SK-N-SH (cell line): ENCODE results near the gene UGDH. TPM values are rescaled to one million over a fixed set of nuclear protein-coding genes. Genes with fewer than 3 reads are reported as not detected.
"Not testable (repeated sequence)": the region's sequence is repeated elsewhere in the genome, so short reads cannot be mapped to it uniquely, and the experiment has no call there.

Experiments used
- CTCF ChIA-PET: fragments of 300-600, 350-600 bp; formaldehyde crosslinking; extraction: SDS; loops from one replicate; lab custom pipeline; 2021; lab: Yijun Ruan, JAX
- POLR2A ChIA-PET: fragments of 350-600 bp; sonication (Branson Sonifier 250); formaldehyde crosslinking; extraction: SDS; loops from one replicate; lab custom pipeline; 2020; ENCODE audit warnings: antibody characterized with exemption, inconsistent platforms; lab: Yijun Ruan, JAX
- DNase-seq: peaks from one replicate; pipeline ENCODE4 v3.0.0; 2012
- H2AFZ ChIP-seq: fragments of 200-600 bp; sonication (generic); 2 replicates; pipeline ENCODE4 v1.8.1; 2016; ENCODE audit warnings: antibody characterized with exemption, mild to moderate bottlenecking, low read depth
- H3F3A ChIP-seq: fragments of 200-600 bp; sonication (generic); replicated peaks from 2 replicates; pipeline ENCODE3; 2016; ENCODE audit warnings: antibody characterized with exemption, mild to moderate bottlenecking; ENCODE audit not compliant: insufficient read depth
- H3K27ac ChIP-seq, 2 experiments: fragments of 200-500 bp in 1 of 2; fragments of 200-600 bp in 1 of 2; sonication (Bioruptor generic) in 1 of 2; sonication (generic), shearing (Covaris generic) in 1 of 2; 2 replicates each; pipeline versions ENCODE4 v1.5.1 to v1.6.1; 2014 to 2016; ENCODE audit warnings: low read depth in 2 of 2, inconsistent platforms in 1 of 2, low read length in 1 of 2, mild to moderate bottlenecking in 1 of 2, mixed read lengths in 1 of 2
- H3K27me3 ChIP-seq: fragments of 200-600 bp; sonication (generic), shearing (Covaris generic); 2 replicates; pipeline ENCODE4 v1.6.1; 2016; ENCODE audit warnings: mixed run types; ENCODE audit not compliant: insufficient read depth
- H3K36me3 ChIP-seq, 2 experiments: fragments of 200-500 bp in 1 of 2; fragments of 200-600 bp in 1 of 2; sonication (Bioruptor generic) in 1 of 2; sonication (generic) in 1 of 2; replicated peaks in 1 of 2; 2 replicates each; pipeline versions ENCODE3 to v1.5.1; 2014 to 2016; ENCODE audit warnings: low read length in 1 of 2, mild to moderate bottlenecking in 1 of 2; ENCODE audit not compliant: insufficient read depth in 2 of 2, control insufficient read depth in 1 of 2
- H3K4me1 ChIP-seq, 2 experiments: fragments of 200-500 bp in 1 of 2; fragments of 200-600 bp in 1 of 2; sonication (Bioruptor generic) in 1 of 2; sonication (generic), shearing (Covaris generic) in 1 of 2; 2 replicates each; pipeline versions ENCODE4 v1.5.1 to v1.6.1; 2014 to 2016; ENCODE audit warnings: low read depth in 1 of 2, low read length in 1 of 2, mixed run types in 1 of 2; ENCODE audit not compliant: insufficient read depth in 2 of 2, control insufficient read depth in 1 of 2
- H3K4me2 ChIP-seq: fragments of 200-600 bp; sonication (generic), shearing (Covaris generic); 2 replicates; pipeline ENCODE4 v1.6.1; 2017; ENCODE audit warnings: mixed run types
- H3K4me3 ChIP-seq, 2 experiments: fragments of 200-500 bp in 1 of 2; fragments of 200-600 bp in 1 of 2; sonication (Bioruptor generic) in 1 of 2; sonication (generic), shearing (Covaris generic) in 1 of 2; 2 replicates each; pipeline versions ENCODE4 v1.5.1 to v1.8.1; 2014 to 2016; ENCODE audit warnings: low read depth in 2 of 2, inconsistent platforms in 1 of 2, low read length in 1 of 2, mild to moderate bottlenecking in 1 of 2, mixed read lengths in 1 of 2, moderate library complexity in 1 of 2
- H3K79me2 ChIP-seq: fragments of 200-600 bp; sonication (generic); 2 replicates; pipeline ENCODE4 v1.8.1; 2017; ENCODE audit warnings: mild to moderate bottlenecking; ENCODE audit not compliant: insufficient read depth
- H3K9ac ChIP-seq: fragments of 200-600 bp; sonication (generic); 2 replicates; pipeline ENCODE4 v1.6.1; 2017; ENCODE audit warnings: mixed run types
- H3K9me2 ChIP-seq: fragments of 200-600 bp; sonication (generic); 2 replicates; pipeline ENCODE4 v1.6.1; 2017; ENCODE audit warnings: mixed run types
- H3K9me3 ChIP-seq: fragments of 200-600 bp; sonication (generic); 2 replicates; pipeline ENCODE4 v1.6.1; 2017; ENCODE audit warnings: mixed run types, mild to moderate bottlenecking, moderate library complexity
- H4K20me1 ChIP-seq: fragments of 200-600 bp; sonication (generic); 2 replicates; pipeline ENCODE4 v1.6.1; 2017; ENCODE audit warnings: mild to moderate bottlenecking, mixed run types; ENCODE audit not compliant: insufficient read depth
- FOXJ3 ChIP-seq: sonication (generic); formaldehyde crosslinking; IDR thresholded peaks from 2 replicates; pipeline ENCODE4 v1.5.1; 2020; ENCODE audit warnings: mild to moderate bottlenecking, missing genetic modification reagents
- NFIC ChIP-seq: IDR thresholded peaks from 2 replicates; pipeline ENCODE4 v1.4.0; 2012; ENCODE audit warnings: borderline replicate concordance
- NRF1 ChIP-seq: IDR thresholded peaks from 2 replicates; pipeline ENCODE4 v1.6.1; 2012; ENCODE audit warnings: low read depth, mild to moderate bottlenecking, low read length
- TEAD4 ChIP-seq: IDR thresholded peaks from 2 replicates; pipeline ENCODE4 v1.4.0; 2012; ENCODE audit warnings: mild to moderate bottlenecking, borderline replicate concordance; ENCODE audit not compliant: insufficient read depth
- YY1 ChIP-seq: IDR thresholded peaks from 2 replicates; pipeline ENCODE4 v1.4.0; 2012; ENCODE audit warnings: low read depth, mild to moderate bottlenecking
- WGBS: methylation state at CpG from one replicate; pipeline ENCODE4 v1.1.6; 2017; ENCODE audit warnings: low lambda C conversion rate; 5-methylcytosine and 5-hydroxymethylcytosine counted together
- polyA plus RNA-seq, 3 experiments: library from polyadenylated mRNA; depleted of rRNA; stranded (reverse); fragments of >200 nt; gene quantifications; 2 replicates each; pipeline ENCODE4 v1.2.3, GENCODE V29; 2012

The UGDH gene
- polyA plus RNA-seq, 1 of the 3 experiments (the other 2 are of a cell fraction) = 41.6 TPM

GRCh38 chr4:39514888-39515401 lies 12.3 kb downstream of the UGDH start:
- H3K4me2 ChIP-seq = no peak overlapping the region
- no peaks in the 10 kb centered on the region for H4K20me1 ChIP-seq
- H3K36me3 ChIP-seq = peaks cover 31 to 76% of the 10 kb centered on the region in 2 experiments
- H3K9me2 ChIP-seq = no peaks in the 10 kb centered on the region
- no peak for DNase-seq
- no peaks in the 10 kb centered on the region for H3K9me3 ChIP-seq
- H2AFZ ChIP-seq = no peak overlapping the region
- CTCF ChIA-PET = interaction anchor here (1.0 kb wide), 1 partner anchor 46 kb away, joined by 3 read pairs; no protein-coding TSS in a partner anchor
- H3K9ac ChIP-seq = no peak overlapping the region
- peak overlapping the region in 1 of 2 experiments; percentile 39; a peak in 2 of 4 replicates for H3K27ac ChIP-seq
- POLR2A ChIA-PET = no interaction called here
- no peak for TF ChIP-seq YY1
- peaks cover 18% of the 10 kb centered on the region for H3F3A ChIP-seq
- H3K4me1 ChIP-seq = 0 out of 4 replicates have a peak, but pooled peaks cover 0 to 4% of the 10 kb centered on the region in 2 experiments
- WGBS = 93% methylated on average over 4 of the region's 4 CpGs
- no peak overlapping the region for H3K4me3 ChIP-seq
- no peaks in the 10 kb centered on the region for H3K27me3 ChIP-seq
- peaks cover 93% of the 10 kb centered on the region for H3K79me2 ChIP-seq

DNA sequence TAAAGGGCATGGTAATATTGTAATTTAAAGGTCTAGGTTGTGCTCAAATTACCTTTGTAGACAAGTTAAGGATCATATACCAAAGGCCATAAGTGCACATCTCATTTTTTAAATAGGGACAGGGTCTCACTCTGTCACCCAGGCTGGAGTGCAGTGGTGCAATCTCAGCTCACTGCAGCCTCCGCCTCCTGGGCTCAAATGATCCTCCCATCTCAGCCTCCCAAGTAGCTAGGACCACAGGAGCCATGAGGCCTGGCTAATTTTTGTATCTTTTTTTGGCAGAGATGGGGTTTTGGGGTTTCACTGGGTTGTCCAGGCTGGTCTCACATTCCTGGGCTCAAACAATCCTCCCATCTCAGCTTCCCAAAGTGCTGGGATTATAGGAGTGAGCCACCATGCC lies 13.0 kb downstream of the UGDH start:
- H3K4me2 ChIP-seq, H3K4me1 ChIP-seq, H3K9ac ChIP-seq, H3K9me2 ChIP-seq, H3K27me3 ChIP-seq, H3K27ac ChIP-seq, DNase-seq, CTCF ChIA-PET, H3K9me3 ChIP-seq, H3K4me3 ChIP-seq, POLR2A ChIA-PET, H4K20me1 ChIP-seq, H2AFZ ChIP-seq: not testable (repeated sequence)
- Histone ChIP-seq H3K79me2 (peaks cover 92% of the 10 kb centered on the region), H3F3A (peaks cover 20% of the 10 kb centered on the region), H3K36me3 (peaks cover 38 to 76% of the 10 kb centered on the region in 2 experiments)
- WGBS = 100% methylated on average over 1 of the region's 1 CpG

DNA sequence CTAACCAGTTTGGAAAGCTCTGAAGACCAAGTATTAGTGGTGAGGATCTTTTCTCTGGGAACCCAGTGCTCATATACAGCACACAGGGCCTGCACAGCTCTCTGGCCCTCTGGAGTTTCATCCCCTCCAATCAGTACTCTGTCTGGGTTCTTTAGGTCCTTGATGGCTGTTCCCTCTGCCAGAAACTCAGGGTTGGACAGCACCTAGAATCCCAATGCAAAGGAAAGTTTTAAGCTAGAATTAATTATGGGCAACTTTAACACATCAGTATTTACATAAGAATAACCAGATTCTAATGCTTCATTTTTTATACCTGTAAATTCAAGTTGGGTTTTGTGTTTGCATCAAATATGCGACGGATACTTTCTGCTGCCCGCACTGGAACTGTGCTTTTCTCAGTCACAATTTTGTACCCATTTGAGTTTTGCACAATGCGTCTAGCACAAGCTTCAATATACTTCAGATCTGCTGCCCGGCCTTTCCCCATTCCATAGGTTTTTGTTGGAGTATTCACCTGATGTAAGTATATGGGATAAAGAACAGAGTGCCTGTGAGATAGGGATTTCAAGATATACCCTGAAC lies 16.8 kb downstream of the UGDH start:
- Histone ChIP-seq H3K79me2 (peaks cover 74% of the 10 kb centered on the region), H2AFZ (no peak overlapping the region), H3F3A (peaks cover 27% of the 10 kb centered on the region), H4K20me1 (no peaks in the 10 kb centered on the region), H3K27ac (no peak overlapping the region), H3K4me2 (no peak overlapping the region), H3K4me1 (0 out of 4 replicates have a peak, but pooled peaks cover 0 to 4% of the 10 kb centered on the region in 2 experiments), H3K36me3 (peaks cover 60 to 79% of the 10 kb centered on the region in 2 experiments), H3K9me3 (no peaks in the 10 kb centered on the region), H3K9ac (no peak overlapping the region), H3K9me2 (no peaks in the 10 kb centered on the region), H3K4me3 (no peak overlapping the region), H3K27me3 (no peaks in the 10 kb centered on the region)
- no peak for DNase-seq
- CTCF ChIA-PET = interaction anchor here (0.6 to 2.9 kb wide), 3 partner anchors 11 to 84 kb away, joined by 3 to 14 read pairs (median 3); no protein-coding TSS in a partner anchor
- TF ChIP-seq NFIC (no peak), NRF1 (no peak), FOXJ3 (CRISPR knock-in tag) (no peak), TEAD4 (no peak)
- POLR2A ChIA-PET = no interaction called here
- WGBS = 98% methylated on average over 5 of the region's 5 CpGs
